SK-N-SH (cell line): ENCODE measurements around the gene PKD1. TPM values are rescaled to one million over a fixed set of nuclear protein-coding genes. Genes with fewer than 3 reads are reported as not detected.

ENCODE experiments used
- CTCF ChIA-PET: fragments of 300-600, 350-600 bp; formaldehyde crosslinking; extraction: SDS; loops from one replicate; lab custom pipeline; 2021; lab: Yijun Ruan, JAX
- POLR2A ChIA-PET: fragments of 350-600 bp; sonication (Branson Sonifier 250); formaldehyde crosslinking; extraction: SDS; loops from one replicate; lab custom pipeline; 2020; ENCODE audit warnings: antibody characterized with exemption, inconsistent platforms; lab: Yijun Ruan, JAX
- DNase-seq: peaks from one replicate; pipeline ENCODE4 v3.0.0; 2012
- H2AFZ ChIP-seq: fragments of 200-600 bp; sonication (generic); 2 replicates; pipeline ENCODE4 v1.8.1; 2016; ENCODE audit warnings: antibody characterized with exemption, mild to moderate bottlenecking, low read depth
- H3F3A ChIP-seq: fragments of 200-600 bp; sonication (generic); replicated peaks from 2 replicates; pipeline ENCODE3; 2016; ENCODE audit warnings: antibody characterized with exemption, mild to moderate bottlenecking; ENCODE audit not compliant: insufficient read depth
- H3K27ac ChIP-seq, 2 experiments: fragments of 200-500 bp in 1 of 2; fragments of 200-600 bp in 1 of 2; sonication (Bioruptor generic) in 1 of 2; sonication (generic), shearing (Covaris generic) in 1 of 2; 2 replicates each; pipeline versions ENCODE4 v1.5.1 to v1.6.1; 2014 to 2016; ENCODE audit warnings: low read depth in 2 of 2, inconsistent platforms in 1 of 2, low read length in 1 of 2, mild to moderate bottlenecking in 1 of 2, mixed read lengths in 1 of 2
- H3K27me3 ChIP-seq: fragments of 200-600 bp; sonication (generic), shearing (Covaris generic); 2 replicates; pipeline ENCODE4 v1.6.1; 2016; ENCODE audit warnings: mixed run types; ENCODE audit not compliant: insufficient read depth
- H3K36me3 ChIP-seq, 2 experiments: fragments of 200-500 bp in 1 of 2; fragments of 200-600 bp in 1 of 2; sonication (Bioruptor generic) in 1 of 2; sonication (generic) in 1 of 2; replicated peaks in 1 of 2; 2 replicates each; pipeline versions ENCODE3 to v1.5.1; 2014 to 2016; ENCODE audit warnings: low read length in 1 of 2, mild to moderate bottlenecking in 1 of 2; ENCODE audit not compliant: insufficient read depth in 2 of 2, control insufficient read depth in 1 of 2
- H3K4me1 ChIP-seq, 2 experiments: fragments of 200-500 bp in 1 of 2; fragments of 200-600 bp in 1 of 2; sonication (Bioruptor generic) in 1 of 2; sonication (generic), shearing (Covaris generic) in 1 of 2; 2 replicates each; pipeline versions ENCODE4 v1.5.1 to v1.6.1; 2014 to 2016; ENCODE audit warnings: low read depth in 1 of 2, low read length in 1 of 2, mixed run types in 1 of 2; ENCODE audit not compliant: insufficient read depth in 2 of 2, control insufficient read depth in 1 of 2
- H3K4me2 ChIP-seq: fragments of 200-600 bp; sonication (generic), shearing (Covaris generic); 2 replicates; pipeline ENCODE4 v1.6.1; 2017; ENCODE audit warnings: mixed run types
- H3K4me3 ChIP-seq, 2 experiments: fragments of 200-500 bp in 1 of 2; fragments of 200-600 bp in 1 of 2; sonication (Bioruptor generic) in 1 of 2; sonication (generic), shearing (Covaris generic) in 1 of 2; 2 replicates each; pipeline versions ENCODE4 v1.5.1 to v1.8.1; 2014 to 2016; ENCODE audit warnings: low read depth in 2 of 2, inconsistent platforms in 1 of 2, low read length in 1 of 2, mild to moderate bottlenecking in 1 of 2, mixed read lengths in 1 of 2, moderate library complexity in 1 of 2
- H3K79me2 ChIP-seq: fragments of 200-600 bp; sonication (generic); 2 replicates; pipeline ENCODE4 v1.8.1; 2017; ENCODE audit warnings: mild to moderate bottlenecking; ENCODE audit not compliant: insufficient read depth
- H3K9ac ChIP-seq: fragments of 200-600 bp; sonication (generic); 2 replicates; pipeline ENCODE4 v1.6.1; 2017; ENCODE audit warnings: mixed run types
- H3K9me2 ChIP-seq: fragments of 200-600 bp; sonication (generic); 2 replicates; pipeline ENCODE4 v1.6.1; 2017; ENCODE audit warnings: mixed run types
- H3K9me3 ChIP-seq: fragments of 200-600 bp; sonication (generic); 2 replicates; pipeline ENCODE4 v1.6.1; 2017; ENCODE audit warnings: mixed run types, mild to moderate bottlenecking, moderate library complexity
- H4K20me1 ChIP-seq: fragments of 200-600 bp; sonication (generic); 2 replicates; pipeline ENCODE4 v1.6.1; 2017; ENCODE audit warnings: mild to moderate bottlenecking, mixed run types; ENCODE audit not compliant: insufficient read depth
- CHD2 ChIP-seq: fragments of 150-350 bp; IDR thresholded peaks from 2 replicates; pipeline ENCODE4 v1.6.1; 2018; ENCODE audit warnings: low read length; ENCODE audit not compliant: partially characterized antibody
- EP300 ChIP-seq, 2 experiments: IDR thresholded peaks; 2 replicates each; pipeline versions ENCODE4 v1.4.0 to v1.6.1; 2012; ENCODE audit warnings: borderline replicate concordance in 1 of 2, low read depth in 1 of 2, low read length in 1 of 2
- FOXJ3 ChIP-seq: sonication (generic); formaldehyde crosslinking; IDR thresholded peaks from 2 replicates; pipeline ENCODE4 v1.5.1; 2020; ENCODE audit warnings: mild to moderate bottlenecking, missing genetic modification reagents
- GABPA ChIP-seq: IDR thresholded peaks from 2 replicates; pipeline ENCODE4 v1.4.0; 2012; ENCODE audit warnings: low read depth, mild to moderate bottlenecking
- MAX ChIP-seq: IDR thresholded peaks from 2 replicates; pipeline ENCODE4 v1.4.0; 2012; ENCODE audit warnings: low read depth
- MXI1 ChIP-seq: IDR thresholded peaks from 2 replicates; pipeline ENCODE4 v1.6.1; 2012; ENCODE audit warnings: mild to moderate bottlenecking, low read depth, low read length, improper control_type of control experiment
- NRF1 ChIP-seq: IDR thresholded peaks from 2 replicates; pipeline ENCODE4 v1.6.1; 2012; ENCODE audit warnings: low read depth, mild to moderate bottlenecking, low read length
- POLR2AphosphoS5 ChIP-seq: IDR thresholded peaks from 2 replicates; pipeline ENCODE4 v1.6.1; 2012; ENCODE audit warnings: low read depth, low read length
- RCOR1 ChIP-seq: fragments of 150-350 bp; IDR thresholded peaks from 2 replicates; pipeline ENCODE4 v1.6.1; 2017; ENCODE audit warnings: antibody characterized with exemption, low read length
- SIN3A ChIP-seq: IDR thresholded peaks from 2 replicates; pipeline ENCODE4 v1.6.1; 2012; ENCODE audit warnings: low read depth, mild to moderate bottlenecking, low read length, moderate library complexity, borderline replicate concordance
- SMC3 ChIP-seq: IDR thresholded peaks from 2 replicates; pipeline ENCODE4 v1.6.1; 2012; ENCODE audit warnings: low read depth, low read length, improper control_type of control experiment
- YY1 ChIP-seq: IDR thresholded peaks from 2 replicates; pipeline ENCODE4 v1.4.0; 2012; ENCODE audit warnings: low read depth, mild to moderate bottlenecking
- WGBS: methylation state at CpG from one replicate; pipeline ENCODE4 v1.1.6; 2017; ENCODE audit warnings: low lambda C conversion rate; 5-methylcytosine and 5-hydroxymethylcytosine counted together
- polyA plus RNA-seq, 3 experiments: library from polyadenylated mRNA; depleted of rRNA; stranded (reverse); fragments of >200 nt; gene quantifications; 2 replicates each; pipeline ENCODE4 v1.2.3, GENCODE V29; 2012
- TF ChIP-seq, protein P1 (sequence below): fragments of 200-600 bp; sonication (generic); IDR thresholded peaks from 2 replicates; pipeline ENCODE4 v1.6.1; 2017; ENCODE audit warnings: antibody characterized with exemption, mild to moderate bottlenecking, moderate library complexity
- TF ChIP-seq, protein P2 (sequence below): IDR thresholded peaks from 2 replicates; pipeline ENCODE4; 2012
- TF ChIP-seq, protein P3 (sequence below): IDR thresholded peaks from 2 replicates; pipeline ENCODE4 v1.6.1; 2012; ENCODE audit warnings: mild to moderate bottlenecking, low read depth, low read length, moderate library complexity
- TF ChIP-seq, protein P4 (sequence below): IDR thresholded peaks from 2 replicates; pipeline ENCODE4 v1.4.0; 2012; ENCODE audit warnings: low read depth, borderline replicate concordance

The PKD1 gene
- polyA plus RNA-seq, 1 of the 3 experiments (the other 2 are of a cell fraction), result 47.4 TPM

- Histone ChIP-seq H3K4me3 (peak overlapping the region; percentile 71 to 76), H3K4me1 (peaks cover 4 to 20% of the 10 kb centered on the region in 2 experiments; a peak in 3 of 4 replicates), H3F3A (no peaks in the 10 kb centered on the region), H3K36me3 (peaks cover 14 to 17% of the 10 kb centered on the region in 2 experiments), H3K27ac (peak overlapping the region; percentile 33 to 39; a peak in 2 of 4 replicates), H3K9me2 (no peaks in the 10 kb centered on the region), H3K79me2 (peaks cover 53% of the 10 kb centered on the region), H3K4me2 (peak overlapping the region; percentile 98), H2AFZ (peak overlapping the region; percentile 71), H3K9me3 (no peaks in the 10 kb centered on the region), H4K20me1 (no peaks in the 10 kb centered on the region), H3K9ac (peak overlapping the region; percentile 74), H3K27me3 (no peaks in the 10 kb centered on the region)
- ChIA-PET CTCF (interaction anchor here (0.9 to 5.8 kb wide), 9 partner anchors 14 to 105 kb away, joined by 3 to 43 read pairs (median 6); no protein-coding TSS in a partner anchor), POLR2A (interaction anchor here (0.9 to 2.1 kb wide), 14 partner anchors 9 to 421 kb away, joined by 3 to 12 read pairs (median 5); partner anchors contain the start of gene TRAF7)
- DNase-seq, result no peak
- 0% methylated on average over 10 of the region's 30 CpGs for WGBS
- TF ChIP-seq MXI1, result 0 out of 2 replicates have a peak, but pooled peaks have one; percentile 9
- no peak for TF ChIP-seq POLR2AphosphoS5
- TF ChIP-seq YY1, result no peak
- TF ChIP-seq RCOR1, result no peak
- 0 out of 2 replicates have a peak, but pooled peaks have one; percentile 4 for TF ChIP-seq SIN3A
- TF ChIP-seq, protein P1, sequence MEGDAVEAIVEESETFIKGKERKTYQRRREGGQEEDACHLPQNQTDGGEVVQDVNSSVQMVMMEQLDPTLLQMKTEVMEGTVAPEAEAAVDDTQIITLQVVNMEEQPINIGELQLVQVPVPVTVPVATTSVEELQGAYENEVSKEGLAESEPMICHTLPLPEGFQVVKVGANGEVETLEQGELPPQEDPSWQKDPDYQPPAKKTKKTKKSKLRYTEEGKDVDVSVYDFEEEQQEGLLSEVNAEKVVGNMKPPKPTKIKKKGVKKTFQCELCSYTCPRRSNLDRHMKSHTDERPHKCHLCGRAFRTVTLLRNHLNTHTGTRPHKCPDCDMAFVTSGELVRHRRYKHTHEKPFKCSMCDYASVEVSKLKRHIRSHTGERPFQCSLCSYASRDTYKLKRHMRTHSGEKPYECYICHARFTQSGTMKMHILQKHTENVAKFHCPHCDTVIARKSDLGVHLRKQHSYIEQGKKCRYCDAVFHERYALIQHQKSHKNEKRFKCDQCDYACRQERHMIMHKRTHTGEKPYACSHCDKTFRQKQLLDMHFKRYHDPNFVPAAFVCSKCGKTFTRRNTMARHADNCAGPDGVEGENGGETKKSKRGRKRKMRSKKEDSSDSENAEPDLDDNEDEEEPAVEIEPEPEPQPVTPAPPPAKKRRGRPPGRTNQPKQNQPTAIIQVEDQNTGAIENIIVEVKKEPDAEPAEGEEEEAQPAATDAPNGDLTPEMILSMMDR, result no peak
- TF ChIP-seq, protein P2, sequence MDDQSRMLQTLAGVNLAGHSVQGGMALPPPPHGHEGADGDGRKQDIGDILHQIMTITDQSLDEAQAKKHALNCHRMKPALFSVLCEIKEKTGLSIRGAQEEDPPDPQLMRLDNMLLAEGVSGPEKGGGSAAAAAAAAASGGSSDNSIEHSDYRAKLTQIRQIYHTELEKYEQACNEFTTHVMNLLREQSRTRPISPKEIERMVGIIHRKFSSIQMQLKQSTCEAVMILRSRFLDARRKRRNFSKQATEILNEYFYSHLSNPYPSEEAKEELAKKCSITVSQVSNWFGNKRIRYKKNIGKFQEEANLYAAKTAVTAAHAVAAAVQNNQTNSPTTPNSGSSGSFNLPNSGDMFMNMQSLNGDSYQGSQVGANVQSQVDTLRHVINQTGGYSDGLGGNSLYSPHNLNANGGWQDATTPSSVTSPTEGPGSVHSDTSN, result no peak
- no peak for TF ChIP-seq CHD2
- TF ChIP-seq EP300 (IDR thresholded peaks at IDR 0.05; ENCODE audit: borderline replicate concordance in 1 of 2, low read depth in 1 of 2, low read length in 1 of 2), result no peak
Measured at GRCh38 chr16:2048116-2048543, 87.6 kb downstream of the PKD1 start.

DNA sequence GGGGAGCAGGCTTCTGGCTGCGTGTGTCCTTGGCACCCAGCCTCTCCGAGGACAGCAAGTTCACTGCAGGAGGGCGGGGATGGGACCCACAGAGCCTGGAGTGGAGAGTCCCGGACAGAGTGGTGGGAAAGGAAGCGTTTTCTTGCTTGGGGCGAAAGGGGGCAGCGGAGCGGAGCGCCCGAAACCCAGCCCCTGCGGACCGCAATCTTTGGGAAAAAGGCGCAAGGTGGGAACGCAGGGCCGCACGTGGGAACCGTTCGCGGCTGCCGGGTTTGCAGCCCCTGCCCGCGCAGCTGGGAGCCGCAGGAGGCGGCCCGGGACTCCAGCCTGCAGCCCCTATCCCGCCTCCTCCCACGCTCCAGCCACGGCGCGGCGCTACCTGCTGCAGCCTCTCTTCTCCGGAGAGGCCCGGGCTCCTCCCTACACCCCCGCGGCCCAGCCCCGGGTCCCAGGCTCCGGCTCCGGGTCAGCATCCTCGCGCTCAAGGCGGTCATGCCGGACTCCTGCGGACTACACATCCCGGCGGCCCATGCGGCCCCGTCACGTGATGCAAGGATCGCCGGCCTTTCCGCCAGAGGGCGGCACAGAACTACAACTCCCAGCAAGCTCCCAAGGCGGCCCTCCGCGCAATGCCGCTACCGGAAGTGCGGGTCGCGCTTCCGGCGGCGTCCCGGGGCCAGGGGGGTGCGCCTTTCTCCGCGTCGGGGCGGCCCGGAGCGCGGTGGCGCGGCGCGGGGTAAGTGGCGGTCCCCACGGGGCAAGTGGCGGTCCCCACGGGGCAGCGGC is 88.2 kb downstream of the PKD1 start, which contains the start of the genes NTHL1 and TSC2:
TSS of gene NTHL1 (minus strand) at position 505 of the 786 bp plus-strand sequence. CDS start at position 494, 11 bp downstream.
TSS of gene TSC2 (plus strand) at position 656 of the 786 bp plus-strand sequence. CDS start 631 bp downstream, outside the sequence.
- Histone ChIP-seq H3K9ac (peak within 1 kb of the TSS; percentile 74), H3K4me1 (peaks cover 4 to 20% of the 10 kb centered on the region in 2 experiments; a peak in 3 of 4 replicates), H3K27me3 (no peaks in the 10 kb centered on the region), H2AFZ (peak within 1 kb of the TSS; percentile 71), H3K36me3 (peaks cover 13 to 17% of the 10 kb centered on the region in 2 experiments), H3K9me3 (no peaks in the 10 kb centered on the region), H3K4me3 (peak within 1 kb of the TSS; percentile 71 to 76), H3K79me2 (peaks cover 53% of the 10 kb centered on the region), H3K27ac (peak within 1 kb of the TSS; percentile 33 to 69; a peak in 3 of 4 replicates), H3F3A (no peaks in the 10 kb centered on the region), H4K20me1 (no peaks in the 10 kb centered on the region), H3K9me2 (no peaks in the 10 kb centered on the region), H3K4me2 (peak within 1 kb of the TSS; percentile 98)
- ChIA-PET POLR2A (interaction anchor here (0.6 to 2.1 kb wide), 16 partner anchors 8 to 421 kb away, joined by 3 to 12 read pairs (median 4); partner anchors contain the start of gene TRAF7), CTCF (interaction anchor here (0.7 to 5.8 kb wide), 11 partner anchors 10 to 106 kb away, joined by 3 to 43 read pairs (median 6); no protein-coding TSS in a partner anchor)
- peak; percentile 97 for DNase-seq
- 1% methylated on average over 20 of the region's 81 CpGs for WGBS
- TF ChIP-seq YY1 (peak; percentile 90), CHD2 (peak; percentile 75), NRF1 (no peak), POLR2AphosphoS5 (peak; percentile 39; the same call in 1 of the 2 replicates), FOXJ3 (CRISPR knock-in tag) (no peak), SIN3A (peak; percentile 60; the same call in 1 of the 2 replicates), GABPA (peak; percentile 95), MXI1 (peak; percentile 81), MAX (peak; percentile 73), SMC3 (peak; percentile 32; the same call in 1 of the 2 replicates)
- TF ChIP-seq, protein P3, sequence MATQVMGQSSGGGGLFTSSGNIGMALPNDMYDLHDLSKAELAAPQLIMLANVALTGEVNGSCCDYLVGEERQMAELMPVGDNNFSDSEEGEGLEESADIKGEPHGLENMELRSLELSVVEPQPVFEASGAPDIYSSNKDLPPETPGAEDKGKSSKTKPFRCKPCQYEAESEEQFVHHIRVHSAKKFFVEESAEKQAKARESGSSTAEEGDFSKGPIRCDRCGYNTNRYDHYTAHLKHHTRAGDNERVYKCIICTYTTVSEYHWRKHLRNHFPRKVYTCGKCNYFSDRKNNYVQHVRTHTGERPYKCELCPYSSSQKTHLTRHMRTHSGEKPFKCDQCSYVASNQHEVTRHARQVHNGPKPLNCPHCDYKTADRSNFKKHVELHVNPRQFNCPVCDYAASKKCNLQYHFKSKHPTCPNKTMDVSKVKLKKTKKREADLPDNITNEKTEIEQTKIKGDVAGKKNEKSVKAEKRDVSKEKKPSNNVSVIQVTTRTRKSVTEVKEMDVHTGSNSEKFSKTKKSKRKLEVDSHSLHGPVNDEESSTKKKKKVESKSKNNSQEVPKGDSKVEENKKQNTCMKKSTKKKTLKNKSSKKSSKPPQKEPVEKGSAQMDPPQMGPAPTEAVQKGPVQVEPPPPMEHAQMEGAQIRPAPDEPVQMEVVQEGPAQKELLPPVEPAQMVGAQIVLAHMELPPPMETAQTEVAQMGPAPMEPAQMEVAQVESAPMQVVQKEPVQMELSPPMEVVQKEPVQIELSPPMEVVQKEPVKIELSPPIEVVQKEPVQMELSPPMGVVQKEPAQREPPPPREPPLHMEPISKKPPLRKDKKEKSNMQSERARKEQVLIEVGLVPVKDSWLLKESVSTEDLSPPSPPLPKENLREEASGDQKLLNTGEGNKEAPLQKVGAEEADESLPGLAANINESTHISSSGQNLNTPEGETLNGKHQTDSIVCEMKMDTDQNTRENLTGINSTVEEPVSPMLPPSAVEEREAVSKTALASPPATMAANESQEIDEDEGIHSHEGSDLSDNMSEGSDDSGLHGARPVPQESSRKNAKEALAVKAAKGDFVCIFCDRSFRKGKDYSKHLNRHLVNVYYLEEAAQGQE, result no peak
- TF ChIP-seq, protein P4, sequence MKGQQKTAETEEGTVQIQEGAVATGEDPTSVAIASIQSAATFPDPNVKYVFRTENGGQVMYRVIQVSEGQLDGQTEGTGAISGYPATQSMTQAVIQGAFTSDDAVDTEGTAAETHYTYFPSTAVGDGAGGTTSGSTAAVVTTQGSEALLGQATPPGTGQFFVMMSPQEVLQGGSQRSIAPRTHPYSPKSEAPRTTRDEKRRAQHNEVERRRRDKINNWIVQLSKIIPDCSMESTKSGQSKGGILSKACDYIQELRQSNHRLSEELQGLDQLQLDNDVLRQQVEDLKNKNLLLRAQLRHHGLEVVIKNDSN, result peak; percentile 100
